ENCODE measurements around the gene TP53BP2.

DNA sequence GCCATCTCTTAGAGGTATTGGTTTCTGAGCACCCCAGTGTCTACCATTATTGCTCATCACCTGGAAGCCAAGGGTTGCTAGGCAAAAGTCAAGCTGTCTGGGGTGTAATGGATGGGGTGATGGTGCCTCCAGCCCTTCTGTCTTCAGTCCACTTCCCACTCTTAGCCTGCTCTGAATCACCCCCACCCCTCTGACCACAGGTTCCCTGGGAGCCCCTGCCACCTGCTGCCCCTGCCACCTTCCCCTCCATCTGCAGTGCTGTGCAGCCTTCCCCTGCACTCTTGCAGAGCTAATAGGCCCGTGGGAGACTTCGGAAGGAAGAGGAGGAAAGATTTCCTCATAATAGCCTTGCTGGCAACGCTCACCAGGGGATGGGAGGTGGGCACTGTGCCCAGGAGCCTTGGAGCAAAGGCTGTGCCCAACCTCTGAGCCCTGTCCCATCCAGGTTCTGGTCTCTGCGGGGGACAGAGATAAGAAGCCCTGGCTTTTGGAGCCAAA, 97.9 kb downstream of the TP53BP2 start:
- no peak for TF ChIP-seq CTCF (IDR thresholded peaks at IDR 0.05; ENCODE audit: insufficient read depth, low read depth, low read length)
- no peak for TF ChIP-seq EZH2 (IDR thresholded peaks at IDR 0.05; ENCODE audit: insufficient read depth, low read length)

Measured in astrocyte (in vitro differentiated cells and primary cell).